Vagina (tissue), 2 donors: ENCODE results near the gene GREM1. TPM values are rescaled to one million over a fixed set of nuclear protein-coding genes. Genes with fewer than 3 reads are reported as not detected.
A peak's percentile ranks its signal among the peaks of the same experiment; 100 is the strongest.

Source experiments
- DNase-seq, 2 donors: peaks; one replicate each; pipeline ENCODE4 v3.0.0-alpha.2; 2017; ENCODE audit errors: extremely low spot score in 2 of 2
- H3K27ac ChIP-seq: fragments of 200-600 bp; sonication (generic); one replicate; pipeline ENCODE4 v1.5.1; 2019
- H3K27me3 ChIP-seq: fragments of 200-600 bp; sonication (generic); one replicate; pipeline ENCODE4 v1.5.1; 2019
- H3K36me3 ChIP-seq, 2 donors: fragments of 200-600 bp; sonication (generic); one replicate each; pipeline ENCODE4 v1.5.1; 2017 to 2019
- H3K4me1 ChIP-seq: fragments of 200-600 bp; sonication (generic); one replicate; pipeline ENCODE4 v1.5.1; 2019
- H3K4me3 ChIP-seq, 2 donors: fragments of 200-600 bp; sonication (generic); 1 replicate in 1 of 2; 2 replicates in 1 of 2; pipeline ENCODE4 v1.5.1; 2016 to 2019
- H3K9me3 ChIP-seq: fragments of 200-600 bp; sonication (generic); one replicate; pipeline ENCODE4 v1.5.1; 2019
- POLR2A ChIP-seq, 2 donors: fragments of 450-650 bp; IDR thresholded peaks; one replicate each; pipeline ENCODE4 v1.6.1; 2017; ENCODE audit warnings: antibody characterized with exemption in 2 of 2, mild to moderate bottlenecking in 2 of 2, moderate library complexity in 2 of 2
- POLR2AphosphoS5 ChIP-seq, 2 donors: sonication (generic); formaldehyde crosslinking; IDR thresholded peaks; one replicate each; pipeline ENCODE4 v1.9.0; 2017; ENCODE audit warnings: antibody characterized with exemption in 2 of 2, mild to moderate bottlenecking in 2 of 2, low read depth in 1 of 2; ENCODE audit not compliant: insufficient read depth in 1 of 2
- intact Hi-C: fragments of 100-400 bp; cut with DNase I; formaldehyde crosslinking; loops from one replicate; pipeline ENCODE4 v1.15.1; 2023
- total RNA-seq: library from RNA; depleted of rRNA; stranded (reverse); fragments of >200 nt; gene quantifications from one replicate; pipeline ENCODE4 v1.2.3, GENCODE V29; 2016
- TF ChIP-seq, protein P1 (sequence below), 3 experiments: fragments of 450-650 bp in 2 of 3; fragments of 200-600 bp in 1 of 3; sonication (generic) in 1 of 3; IDR thresholded peaks; one replicate each; pipeline ENCODE4 v1.5.1; 2017 to 2019; ENCODE audit warnings: antibody characterized with exemption in 3 of 3, mild to moderate bottlenecking in 2 of 3, moderate library complexity in 2 of 3

Gene GREM1
- total RNA-seq, result 122 TPM

DNA sequence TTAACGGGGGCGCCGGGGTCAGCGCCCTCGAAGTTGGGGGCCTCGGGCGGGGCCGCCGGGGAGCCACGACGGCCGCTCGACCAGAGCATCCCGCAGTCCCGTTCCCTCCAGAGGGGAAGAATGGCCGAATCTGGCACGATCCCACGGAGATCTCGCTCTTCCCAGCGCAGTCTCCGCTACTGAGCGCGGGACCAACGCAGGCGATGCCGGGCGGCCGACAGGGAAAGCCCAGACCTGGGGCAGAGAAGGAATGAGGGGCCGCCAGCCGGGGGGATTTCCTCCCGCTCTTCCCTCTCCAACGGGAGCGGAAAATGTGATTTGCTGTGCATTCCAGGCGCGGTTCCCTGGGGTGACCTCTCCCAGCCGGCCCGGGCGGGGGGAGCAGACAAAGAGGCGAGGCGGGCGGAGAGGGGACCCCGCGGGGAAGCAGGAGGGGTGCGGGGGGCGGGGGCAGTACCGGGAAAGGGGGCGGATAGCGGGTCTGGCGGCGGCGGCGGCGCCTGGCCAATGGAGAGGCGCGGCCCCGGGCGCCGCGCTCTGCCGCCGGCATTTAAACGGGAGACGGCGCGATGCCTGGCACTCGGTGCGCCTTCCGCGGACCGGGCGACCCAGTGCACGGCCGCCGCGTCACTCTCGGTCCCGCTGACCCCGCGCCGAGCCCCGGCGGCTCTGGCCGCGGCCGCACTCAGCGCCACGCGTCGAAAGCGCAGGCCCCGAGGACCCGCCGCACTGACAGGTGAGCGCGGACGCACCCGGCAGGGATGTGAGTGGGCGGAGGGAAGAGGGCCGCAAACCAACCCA is at the start of gene GREM1:
Gene GREM1, plus strand, starts transcription at position 579 of the 801 bp plus-strand sequence. CDS start 12,687 bp downstream, outside the sequence.
- no peaks in the 10 kb centered on the region for H3K27me3 ChIP-seq
- TF ChIP-seq, protein P1, sequence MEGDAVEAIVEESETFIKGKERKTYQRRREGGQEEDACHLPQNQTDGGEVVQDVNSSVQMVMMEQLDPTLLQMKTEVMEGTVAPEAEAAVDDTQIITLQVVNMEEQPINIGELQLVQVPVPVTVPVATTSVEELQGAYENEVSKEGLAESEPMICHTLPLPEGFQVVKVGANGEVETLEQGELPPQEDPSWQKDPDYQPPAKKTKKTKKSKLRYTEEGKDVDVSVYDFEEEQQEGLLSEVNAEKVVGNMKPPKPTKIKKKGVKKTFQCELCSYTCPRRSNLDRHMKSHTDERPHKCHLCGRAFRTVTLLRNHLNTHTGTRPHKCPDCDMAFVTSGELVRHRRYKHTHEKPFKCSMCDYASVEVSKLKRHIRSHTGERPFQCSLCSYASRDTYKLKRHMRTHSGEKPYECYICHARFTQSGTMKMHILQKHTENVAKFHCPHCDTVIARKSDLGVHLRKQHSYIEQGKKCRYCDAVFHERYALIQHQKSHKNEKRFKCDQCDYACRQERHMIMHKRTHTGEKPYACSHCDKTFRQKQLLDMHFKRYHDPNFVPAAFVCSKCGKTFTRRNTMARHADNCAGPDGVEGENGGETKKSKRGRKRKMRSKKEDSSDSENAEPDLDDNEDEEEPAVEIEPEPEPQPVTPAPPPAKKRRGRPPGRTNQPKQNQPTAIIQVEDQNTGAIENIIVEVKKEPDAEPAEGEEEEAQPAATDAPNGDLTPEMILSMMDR (IDR thresholded peaks at IDR 0.05), result no peak
- peak in 1 of 2 donors; percentile 47 for TF ChIP-seq POLR2A (IDR thresholded peaks at IDR 0.05)
- peak in 1 of 2 donors; percentile 73 for TF ChIP-seq POLR2AphosphoS5 (IDR thresholded peaks at IDR 0.05; ENCODE audit: insufficient read depth in 1 of 2, low read depth in 1 of 2)
- H3K36me3 ChIP-seq, result no peaks in the 10 kb centered on the region
- no peaks in the 10 kb centered on the region for H3K9me3 ChIP-seq
- intact Hi-C loops, result loop anchor here (10.0 kb wide), 1 partner anchor 107 kb away; no protein-coding TSS in a partner anchor
- H3K4me1 ChIP-seq, result peaks cover 14% of the 10 kb centered on the region
- no peak for DNase-seq
- peak within 1 kb of the TSS; percentile 51 to 59 for H3K4me3 ChIP-seq
- H3K27ac ChIP-seq, result peak within 1 kb of the TSS; percentile 90

DNA sequence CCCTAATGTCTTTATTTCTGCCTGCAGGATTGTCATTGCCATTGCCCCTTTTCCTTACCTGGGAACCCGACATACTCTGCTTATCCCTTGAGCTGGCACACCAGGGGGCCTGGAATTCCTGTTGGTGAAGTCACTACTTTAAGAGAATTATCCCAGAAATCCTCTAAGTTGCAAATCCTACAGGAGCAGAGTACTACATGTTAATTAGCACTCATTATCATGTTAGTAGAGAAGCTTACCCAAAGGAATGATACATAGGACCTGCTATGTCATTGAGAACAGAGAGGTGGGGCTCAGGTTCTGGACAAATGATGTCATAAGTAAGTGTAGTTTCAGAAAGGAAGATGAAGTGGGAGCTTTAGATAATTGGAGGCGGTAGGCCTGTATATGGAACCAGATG is 48.9 kb upstream of the GREM1 start:
- no peaks in the 10 kb centered on the region for H3K27me3 ChIP-seq
- intact Hi-C loops, result no loop called here

DNA sequence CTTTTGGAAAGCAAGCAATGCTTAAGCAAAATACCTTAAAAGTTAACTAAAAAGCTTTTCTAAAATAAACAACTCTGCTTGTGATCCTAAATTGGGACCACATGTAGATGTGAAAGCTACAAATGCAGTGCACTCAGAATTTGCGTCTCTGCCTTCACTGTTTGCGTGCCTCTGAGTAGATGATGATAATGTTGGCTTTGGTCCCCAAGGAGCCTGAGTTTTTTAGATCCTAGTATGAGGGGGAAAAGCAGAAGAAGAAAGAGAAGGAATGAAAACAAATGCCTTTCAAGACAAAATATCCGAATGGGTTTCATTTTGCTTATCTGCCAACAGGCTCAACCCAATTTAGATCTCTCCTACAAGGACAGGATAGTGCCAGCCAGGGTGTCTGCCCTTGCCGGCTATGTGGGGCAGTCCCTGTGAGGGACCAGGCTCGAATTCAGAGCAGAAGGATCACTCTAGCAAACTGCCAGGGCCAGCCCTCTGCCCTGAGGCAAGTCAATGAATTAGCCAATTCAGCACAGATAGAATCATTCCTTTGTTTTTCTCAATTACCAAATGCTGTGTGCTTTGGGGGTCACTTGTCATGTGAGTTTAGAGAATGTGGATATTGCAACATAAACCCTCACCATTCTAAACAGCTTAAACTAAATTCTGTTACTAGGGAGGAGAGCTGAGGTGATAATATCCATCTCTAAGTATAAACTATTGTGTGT is 47.8 kb upstream of the GREM1 start:
- no peak for DNase-seq

More for the DNA sequence above, 48.9 kb upstream of the GREM1 start:
- no peak for DNase-seq
- Histone ChIP-seq H3K9me3 (no peaks in the 10 kb centered on the region), H3K4me1 (peaks cover 28% of the 10 kb centered on the region), H3K36me3 (no peaks in the 10 kb centered on the region), H3K4me3 (no peak overlapping the region), H3K27ac (peak overlapping the region; percentile 78)
- TF ChIP-seq POLR2AphosphoS5 (IDR thresholded peaks at IDR 0.05; ENCODE audit: insufficient read depth in 1 of 2, low read depth in 1 of 2) (no peak), POLR2A (IDR thresholded peaks at IDR 0.05) (no peak)
- TF ChIP-seq, protein P1 (IDR thresholded peaks at IDR 0.05), result no peak

DNA sequence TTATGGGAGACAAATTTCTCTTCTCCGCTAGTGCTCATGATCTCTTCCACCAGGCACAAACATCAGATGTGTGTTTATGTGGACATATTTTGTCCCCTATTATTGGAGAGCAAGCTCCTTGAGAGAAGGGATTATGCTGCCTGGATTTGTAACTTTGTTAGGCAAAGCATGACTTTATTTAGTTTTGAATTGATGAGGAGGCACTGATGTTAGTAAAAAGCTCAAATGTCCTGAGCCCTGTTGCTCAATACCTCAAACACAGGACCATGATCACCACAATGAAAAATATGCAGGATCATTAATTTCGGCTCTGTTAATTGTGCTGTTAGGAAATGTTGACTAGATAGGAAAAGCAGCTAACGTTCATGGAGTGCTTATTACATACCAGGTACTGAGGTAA is 47.2 kb upstream of the GREM1 start:
- intact Hi-C loops, result loop anchor here (5.0 to 10.0 kb wide), 3 partner anchors 54 to 287 kb away; no protein-coding TSS in a partner anchor
- H3K4me3 ChIP-seq, result no peak overlapping the region
- no peaks in the 10 kb centered on the region for H3K27me3 ChIP-seq
- DNase-seq, result no peak
- H3K4me1 ChIP-seq, result peaks cover 22% of the 10 kb centered on the region
- H3K27ac ChIP-seq, result peak overlapping the region; percentile 78
- TF ChIP-seq POLR2AphosphoS5 (IDR thresholded peaks at IDR 0.05; ENCODE audit: insufficient read depth in 1 of 2, low read depth in 1 of 2), result no peak
- no peak for TF ChIP-seq POLR2A (IDR thresholded peaks at IDR 0.05)
- TF ChIP-seq, protein P1 (IDR thresholded peaks at IDR 0.05), result no peak
- H3K9me3 ChIP-seq, result no peaks in the 10 kb centered on the region
- H3K36me3 ChIP-seq, result no peaks in the 10 kb centered on the region

More for the DNA sequence above, 47.8 kb upstream of the GREM1 start:
- no peaks in the 10 kb centered on the region for H3K36me3 ChIP-seq
- TF ChIP-seq, protein P1 (IDR thresholded peaks at IDR 0.05), result no peak
- peak in 1 of 2 donors; percentile 69 for TF ChIP-seq POLR2AphosphoS5 (IDR thresholded peaks at IDR 0.05; ENCODE audit: insufficient read depth in 1 of 2, low read depth in 1 of 2)
- H3K4me1 ChIP-seq, result peaks cover 27% of the 10 kb centered on the region
- H3K4me3 ChIP-seq, result no peak overlapping the region
- no peaks in the 10 kb centered on the region for H3K27me3 ChIP-seq
- intact Hi-C loops, result loop anchor here (5.0 to 10.0 kb wide), 3 partner anchors 55 to 287 kb away; no protein-coding TSS in a partner anchor
- peak overlapping the region; percentile 78 for H3K27ac ChIP-seq
- H3K9me3 ChIP-seq, result no peaks in the 10 kb centered on the region
